Sigmoid colon (tissue), 4 donors: ENCODE results near the gene TAGAP.

Experiments
- EP300 ChIP-seq, 4 donors: sonication (generic); formaldehyde crosslinking; IDR thresholded peaks; one replicate each; pipeline ENCODE4 v1.6.1; 2017; ENCODE audit warnings: antibody characterized with exemption in 4 of 4
- TF ChIP-seq, protein P1 (sequence below), 4 experiments: fragments of 450-650 bp in 3 of 4; fragments of 200-600 bp in 1 of 4; IDR thresholded peaks; one replicate each; pipeline ENCODE4 v1.5.1; 2016 to 2019; ENCODE audit warnings: antibody characterized with exemption in 4 of 4, mild to moderate bottlenecking in 3 of 4, moderate library complexity in 2 of 4

DNA sequence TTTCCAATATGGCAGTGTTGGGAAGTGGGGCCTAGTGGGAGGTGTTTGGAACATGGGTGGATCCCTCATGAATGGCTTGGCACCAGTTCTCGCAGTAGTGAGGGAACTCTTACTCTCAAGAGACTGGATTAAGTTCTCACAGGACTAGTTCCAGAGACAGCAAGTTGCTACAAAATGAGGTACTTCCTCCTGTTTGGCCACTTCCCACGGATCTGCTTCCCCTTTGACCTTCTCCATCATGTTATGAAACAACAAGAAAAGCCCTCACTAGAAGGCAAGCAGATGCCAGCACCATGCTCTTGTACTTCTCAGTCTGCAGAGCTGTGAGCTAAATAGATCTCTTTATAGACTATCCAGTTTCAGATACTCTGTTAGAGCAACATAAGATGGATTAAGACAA, 47.9 kb downstream of the TAGAP start:
- TF ChIP-seq, protein P1, sequence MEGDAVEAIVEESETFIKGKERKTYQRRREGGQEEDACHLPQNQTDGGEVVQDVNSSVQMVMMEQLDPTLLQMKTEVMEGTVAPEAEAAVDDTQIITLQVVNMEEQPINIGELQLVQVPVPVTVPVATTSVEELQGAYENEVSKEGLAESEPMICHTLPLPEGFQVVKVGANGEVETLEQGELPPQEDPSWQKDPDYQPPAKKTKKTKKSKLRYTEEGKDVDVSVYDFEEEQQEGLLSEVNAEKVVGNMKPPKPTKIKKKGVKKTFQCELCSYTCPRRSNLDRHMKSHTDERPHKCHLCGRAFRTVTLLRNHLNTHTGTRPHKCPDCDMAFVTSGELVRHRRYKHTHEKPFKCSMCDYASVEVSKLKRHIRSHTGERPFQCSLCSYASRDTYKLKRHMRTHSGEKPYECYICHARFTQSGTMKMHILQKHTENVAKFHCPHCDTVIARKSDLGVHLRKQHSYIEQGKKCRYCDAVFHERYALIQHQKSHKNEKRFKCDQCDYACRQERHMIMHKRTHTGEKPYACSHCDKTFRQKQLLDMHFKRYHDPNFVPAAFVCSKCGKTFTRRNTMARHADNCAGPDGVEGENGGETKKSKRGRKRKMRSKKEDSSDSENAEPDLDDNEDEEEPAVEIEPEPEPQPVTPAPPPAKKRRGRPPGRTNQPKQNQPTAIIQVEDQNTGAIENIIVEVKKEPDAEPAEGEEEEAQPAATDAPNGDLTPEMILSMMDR (IDR thresholded peaks at IDR 0.05) = no peak
- no peak for TF ChIP-seq EP300 (IDR thresholded peaks at IDR 0.05)
